Measurements from ENCODE around the gene KRT71. TPM values are rescaled to one million over a fixed set of nuclear protein-coding genes. Genes with fewer than 3 reads are reported as not detected.

KRT71 gene
- total RNA-seq, 1 experiment from 2014 or later: not detected

- ChIA-PET CTCF (no interaction called here), POLR2A (ENCODE audit: unreplicated experiment) (no interaction called here)
- H3K9me3 ChIP-seq (ENCODE audit: low read length): no peaks in the 10 kb centered on the region
- ATAC-seq (no peak), DNase-seq (no peak)
- H3K27ac ChIP-seq (ENCODE audit: low read length): no peak overlapping the region
- no peaks in the 10 kb centered on the region for H3K9me2 ChIP-seq (replicated peaks; ENCODE audit: low read length)
- H3K4me2 ChIP-seq (ENCODE audit: low read length): no peak overlapping the region
- H3K9ac ChIP-seq (ENCODE audit: low read length): no peak overlapping the region
- peaks cover 8% of the 10 kb centered on the region for H3K4me1 ChIP-seq (ENCODE audit: insufficient read depth, low read length)
- no peaks in the 10 kb centered on the region for H3K36me3 ChIP-seq (ENCODE audit: low read depth, low read length)
- H3K4me3 ChIP-seq (ENCODE audit: low read length): no peak overlapping the region
- 0 out of 2 replicates have a peak, but pooled peaks cover 5% of the 10 kb centered on the region for H3K27me3 ChIP-seq (ENCODE audit: low read length)
- H3F3A ChIP-seq (ENCODE audit: low read length, unreplicated experiment): no peaks in the 10 kb centered on the region
- no TSS peak for BruUV-seq (replicated peaks)
- no peaks in the 10 kb centered on the region for H4K20me1 ChIP-seq (ENCODE audit: low read length)
- TF ChIP-seq EZH2 (IDR thresholded peaks at IDR 0.05; ENCODE audit: low read length, unreplicated experiment): no peak
- TF ChIP-seq EZH2phosphoT487 (IDR thresholded peaks at IDR 0.05; ENCODE audit: borderline replicate concordance, low read length): no peak
- TF ChIP-seq CTCF (conservative IDR thresholded peaks at IDR 0.05; ENCODE audit: low read depth, low read length): no peak
- H2AFZ ChIP-seq (ENCODE audit: low read length): no peak overlapping the region
- intact Hi-C loops (cut with micrococcal nuclease): no loop called here
- no peaks in the 10 kb centered on the region for H3K79me2 ChIP-seq (ENCODE audit: low read length)
Measured at GRCh38 chr12:52543985-52544883, 8.7 kb downstream of the KRT71 start.

GRCh38 chr12:52542785-52543318, 10.1 kb downstream of the KRT71 start:
- POLR2A ChIA-PET (ENCODE audit: unreplicated experiment): no interaction called here
- Histone ChIP-seq H3K27me3 (ENCODE audit: low read length) (no peaks in the 10 kb centered on the region), H3K9me3 (ENCODE audit: low read length) (no peaks in the 10 kb centered on the region), H3K9ac (ENCODE audit: low read length) (no peak overlapping the region), H3K9me2 (replicated peaks; ENCODE audit: low read length) (no peaks in the 10 kb centered on the region), H3K27ac (ENCODE audit: low read length) (no peak overlapping the region), H3K4me3 (ENCODE audit: low read length) (no peak overlapping the region), H3K4me2 (ENCODE audit: low read length) (no peak overlapping the region), H3K79me2 (ENCODE audit: low read length) (no peaks in the 10 kb centered on the region), H4K20me1 (ENCODE audit: low read length) (no peaks in the 10 kb centered on the region), H3K4me1 (ENCODE audit: insufficient read depth, low read length) (peaks cover 19% of the 10 kb centered on the region), H3F3A (ENCODE audit: low read length, unreplicated experiment) (no peaks in the 10 kb centered on the region), H3K36me3 (ENCODE audit: low read depth, low read length) (no peaks in the 10 kb centered on the region), H2AFZ (ENCODE audit: low read length) (no peak overlapping the region)
- TF ChIP-seq EZH2 (IDR thresholded peaks at IDR 0.05; ENCODE audit: low read length, unreplicated experiment) (no peak), EZH2phosphoT487 (IDR thresholded peaks at IDR 0.05; ENCODE audit: borderline replicate concordance, low read length) (no peak), CTCF (conservative IDR thresholded peaks at IDR 0.05; ENCODE audit: low read depth, low read length) (no peak)
- BruUV-seq (replicated peaks): no TSS peak
- DNase-seq: no peak
- intact Hi-C loops (cut with micrococcal nuclease): no loop called here
- ATAC-seq: no peak
- CTCF ChIA-PET: no interaction called here

GRCh38 chr12:52542157-52542556, 10.8 kb downstream of the KRT71 start:
- ATAC-seq (no peak), DNase-seq (no peak)
- Histone ChIP-seq H3K27ac (ENCODE audit: low read length) (no peak overlapping the region), H3K79me2 (ENCODE audit: low read length) (no peaks in the 10 kb centered on the region), H3K4me3 (ENCODE audit: low read length) (no peak overlapping the region), H3K4me1 (ENCODE audit: insufficient read depth, low read length) (peaks cover 19% of the 10 kb centered on the region), H3K36me3 (ENCODE audit: low read depth, low read length) (no peaks in the 10 kb centered on the region), H4K20me1 (ENCODE audit: low read length) (no peaks in the 10 kb centered on the region), H3K4me2 (ENCODE audit: low read length) (no peak overlapping the region), H3F3A (ENCODE audit: low read length, unreplicated experiment) (no peaks in the 10 kb centered on the region), H2AFZ (ENCODE audit: low read length) (no peak overlapping the region), H3K9ac (ENCODE audit: low read length) (no peak overlapping the region), H3K9me2 (replicated peaks; ENCODE audit: low read length) (no peaks in the 10 kb centered on the region), H3K9me3 (ENCODE audit: low read length) (no peaks in the 10 kb centered on the region), H3K27me3 (ENCODE audit: low read length) (no peaks in the 10 kb centered on the region)
- POLR2A ChIA-PET (ENCODE audit: unreplicated experiment): no interaction called here
- CTCF ChIA-PET: no interaction called here
- BruUV-seq (replicated peaks): no TSS peak
- TF ChIP-seq EZH2 (IDR thresholded peaks at IDR 0.05; ENCODE audit: low read length, unreplicated experiment): no peak
- TF ChIP-seq CTCF (conservative IDR thresholded peaks at IDR 0.05; ENCODE audit: low read depth, low read length): 0 out of 2 replicates have a peak, but pooled peaks have one; percentile 17
- intact Hi-C loops (cut with micrococcal nuclease): no loop called here
